Esophagus squamous epithelium (tissue), 5 donors: ENCODE results near the gene KLF13. TPM values are rescaled to one million over a fixed set of nuclear protein-coding genes. Genes with fewer than 3 reads are reported as not detected.

Experiments used
- DNase-seq: peaks from one replicate; lab custom pipeline; 2025; lab: John Stamatoyannopoulos, UW
- H3K27ac ChIP-seq, 4 donors: fragments of 200-600 bp; sonication (generic); one replicate each; pipeline ENCODE4 v1.5.1; 2016 to 2019; ENCODE audit warnings: mild to moderate bottlenecking in 1 of 4
- H3K27me3 ChIP-seq, 4 donors: fragments of 200-600 bp; sonication (generic); 1 replicate in 3 of 4; 2 replicates in 1 of 4; pipeline versions ENCODE4 v1.5.1 to v1.6.0; 2017 to 2021; ENCODE audit warnings: antibody characterized with exemption in 1 of 4
- H3K36me3 ChIP-seq, 3 donors: fragments of 200-600 bp; sonication (generic); one replicate each; pipeline ENCODE4 v1.5.1; 2016 to 2019
- H3K4me1 ChIP-seq, 3 donors: fragments of 200-600 bp; sonication (generic); one replicate each; pipeline ENCODE4 v1.5.1; 2017 to 2019
- H3K4me3 ChIP-seq, 4 donors: fragments of 200-600 bp; sonication (generic); 1 replicate in 3 of 4; 2 replicates in 1 of 4; pipeline ENCODE4 v1.5.1; 2016 to 2019; ENCODE audit warnings: mild to moderate bottlenecking in 2 of 4, moderate library complexity in 1 of 4
- H3K9me3 ChIP-seq, 3 donors: fragments of 200-600 bp; sonication (generic); one replicate each; pipeline ENCODE4 v1.5.1; 2016 to 2019
- POLR2A ChIP-seq, 4 donors: fragments of 450-650 bp; IDR thresholded peaks; one replicate each; pipeline ENCODE4 v1.6.1; 2017; ENCODE audit warnings: antibody characterized with exemption in 4 of 4, mild to moderate bottlenecking in 4 of 4, moderate library complexity in 3 of 4
- WGBS, 2 donors: methylation state at CpG; one replicate each; pipeline ENCODE4 v1.1.5; 2018; 5-methylcytosine and 5-hydroxymethylcytosine counted together
- intact Hi-C: fragments of 100-400 bp; cut with DNase I; formaldehyde crosslinking; loops from one replicate; pipeline ENCODE4 v1.15.0; 2022
- total RNA-seq, 4 donors: library from RNA; depleted of rRNA; stranded (reverse); fragments of >200 nt; gene quantifications; one replicate each; pipeline ENCODE4 v1.1.0, GENCODE V29; 2016
- TF ChIP-seq, protein P1 (sequence below), 6 experiments: fragments of 450-650 bp in 4 of 6; fragments of 200-600 bp in 2 of 6; sonication (generic) in 2 of 6; IDR thresholded peaks; one replicate each; pipeline ENCODE4 v1.5.1; 2016 to 2019; ENCODE audit warnings: antibody characterized with exemption in 6 of 6, mild to moderate bottlenecking in 4 of 6, moderate library complexity in 4 of 6
- donor health status: DM: yes; HTN: yes; CAD: no.

The KLF13 gene
- total RNA-seq, 4 donors from 2014 or later: 16.4 to 54.6 (median 41.8) TPM

- H3K4me1 ChIP-seq: peaks cover 53 to 99% (median 78%) of the 10 kb centered on the region in 3 donors
- no peak for TF ChIP-seq POLR2A (IDR thresholded peaks at IDR 0.05)
- TF ChIP-seq, protein P1, sequence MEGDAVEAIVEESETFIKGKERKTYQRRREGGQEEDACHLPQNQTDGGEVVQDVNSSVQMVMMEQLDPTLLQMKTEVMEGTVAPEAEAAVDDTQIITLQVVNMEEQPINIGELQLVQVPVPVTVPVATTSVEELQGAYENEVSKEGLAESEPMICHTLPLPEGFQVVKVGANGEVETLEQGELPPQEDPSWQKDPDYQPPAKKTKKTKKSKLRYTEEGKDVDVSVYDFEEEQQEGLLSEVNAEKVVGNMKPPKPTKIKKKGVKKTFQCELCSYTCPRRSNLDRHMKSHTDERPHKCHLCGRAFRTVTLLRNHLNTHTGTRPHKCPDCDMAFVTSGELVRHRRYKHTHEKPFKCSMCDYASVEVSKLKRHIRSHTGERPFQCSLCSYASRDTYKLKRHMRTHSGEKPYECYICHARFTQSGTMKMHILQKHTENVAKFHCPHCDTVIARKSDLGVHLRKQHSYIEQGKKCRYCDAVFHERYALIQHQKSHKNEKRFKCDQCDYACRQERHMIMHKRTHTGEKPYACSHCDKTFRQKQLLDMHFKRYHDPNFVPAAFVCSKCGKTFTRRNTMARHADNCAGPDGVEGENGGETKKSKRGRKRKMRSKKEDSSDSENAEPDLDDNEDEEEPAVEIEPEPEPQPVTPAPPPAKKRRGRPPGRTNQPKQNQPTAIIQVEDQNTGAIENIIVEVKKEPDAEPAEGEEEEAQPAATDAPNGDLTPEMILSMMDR (IDR thresholded peaks at IDR 0.05): no peak
- DNase-seq: no peak
- H3K27me3 ChIP-seq: no peaks in the 10 kb centered on the region
- no peaks in the 10 kb centered on the region for H3K9me3 ChIP-seq
- H3K36me3 ChIP-seq: no peaks in the 10 kb centered on the region
- intact Hi-C loops: loop anchor here (10.0 kb wide), 1 partner anchor 119 kb away; no protein-coding TSS in a partner anchor
- H3K4me3 ChIP-seq: peak overlapping the region in 3 of 4 donors; percentile 39 to 62 (median 41)
- WGBS, 2 donors: 0 to 19% methylated on average over 1 to 2 of the region's 7 CpGs
- H3K27ac ChIP-seq: peak overlapping the region; percentile 83 to 95 (median 90)
Measured at GRCh38 chr15:31366169-31366734, 39.6 kb downstream of the KLF13 start.

DNA sequence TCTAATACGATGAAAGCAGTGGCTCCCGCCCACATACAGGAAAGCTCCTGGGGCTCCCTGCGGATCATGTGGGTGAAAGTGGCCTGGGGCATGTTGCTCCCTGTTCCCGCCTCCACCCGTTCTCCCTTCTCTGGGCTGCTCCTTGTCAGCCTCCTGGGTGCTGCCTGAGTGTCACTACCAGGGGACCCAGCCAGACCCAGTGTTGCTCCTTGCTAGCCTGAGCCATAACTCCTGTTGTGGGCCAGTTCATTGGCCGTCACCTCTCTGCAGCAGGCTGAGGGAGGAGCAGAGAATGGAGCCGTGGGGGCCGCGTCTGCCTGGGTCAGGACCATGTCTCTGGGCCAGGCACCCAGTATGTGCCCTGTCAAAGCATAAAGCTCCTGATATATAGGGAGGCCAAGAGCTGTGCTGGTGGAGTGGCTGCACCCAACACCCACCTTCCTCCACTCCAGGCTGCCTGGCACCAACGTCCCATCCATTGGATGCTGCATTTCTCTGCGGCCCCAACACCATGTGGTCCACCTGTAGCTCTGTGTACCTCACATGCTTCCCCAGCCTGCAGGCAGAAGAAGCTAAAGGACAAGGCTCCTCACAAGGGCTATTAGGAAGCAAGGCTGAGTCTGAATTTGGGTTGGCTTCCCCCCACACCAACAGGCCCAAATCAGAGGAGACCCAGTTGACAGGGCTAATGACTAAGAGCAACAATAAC, 40.5 kb downstream of the KLF13 start:
- H3K4me1 ChIP-seq: peaks cover 47 to 97% (median 75%) of the 10 kb centered on the region in 3 donors
- DNase-seq: no peak
- TF ChIP-seq, protein P1 (IDR thresholded peaks at IDR 0.05): no peak
- TF ChIP-seq POLR2A (IDR thresholded peaks at IDR 0.05): no peak

DNA sequence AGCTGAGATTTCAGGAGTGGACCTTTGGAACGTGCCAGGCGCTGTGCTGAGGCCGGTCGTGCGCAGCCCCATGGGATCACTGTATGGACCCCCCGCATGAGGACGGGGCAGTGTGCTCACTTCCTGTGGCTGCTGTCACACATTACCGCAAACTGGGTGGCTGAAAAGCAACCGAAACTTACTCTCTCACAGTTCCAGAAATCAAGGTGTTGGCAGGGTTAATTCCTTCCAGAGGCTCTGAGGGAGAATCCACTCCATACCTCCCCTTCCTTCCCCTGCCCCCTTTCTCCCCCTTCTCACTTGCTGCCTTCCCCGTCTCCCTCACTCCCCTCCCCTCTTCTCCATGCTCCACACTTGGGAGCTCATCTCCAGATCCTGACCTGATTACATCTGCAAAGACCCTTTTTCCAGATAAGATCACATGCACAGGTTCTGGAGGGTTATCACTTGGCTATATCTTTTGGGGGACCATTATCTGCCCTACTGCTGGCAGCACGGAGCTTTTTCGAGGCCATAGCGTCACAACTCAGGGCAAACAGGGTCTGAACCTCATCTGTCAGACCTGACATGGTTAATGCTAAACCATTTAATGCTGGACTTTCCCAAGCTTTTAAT, 41.2 kb downstream of the KLF13 start:
- intact Hi-C loops: loop anchor here (10.0 kb wide), 1 partner anchor 117 kb away; no protein-coding TSS in a partner anchor
- Histone ChIP-seq H3K9me3 (no peaks in the 10 kb centered on the region), H3K4me1 (peaks cover 53 to 97% (median 75%) of the 10 kb centered on the region in 3 donors), H3K27ac (peak overlapping the region; percentile 83 to 95 (median 90)), H3K27me3 (no peaks in the 10 kb centered on the region), H3K4me3 (no peak overlapping the region), H3K36me3 (peaks cover 0 to 15% (median 9%) of the 10 kb centered on the region in 3 donors)
- TF ChIP-seq, protein P1 (IDR thresholded peaks at IDR 0.05): no peak
- no peak for TF ChIP-seq POLR2A (IDR thresholded peaks at IDR 0.05)
- DNase-seq: no peak
- WGBS, 2 donors: 66 to 69% methylated on average over 12 to 13 of the region's 13 CpGs

More for the DNA sequence above, 40.5 kb downstream of the KLF13 start:
- Histone ChIP-seq H3K36me3 (peaks cover 0 to 8% (median 3%) of the 10 kb centered on the region in 3 donors), H3K27ac (peak overlapping the region; percentile 83 to 95 (median 90)), H3K27me3 (no peaks in the 10 kb centered on the region), H3K9me3 (no peaks in the 10 kb centered on the region), H3K4me3 (peak overlapping the region in 1 of 4 donors; percentile 41)
- 46 to 63% methylated on average over 4 to 11 of the region's 11 CpGs for WGBS, 2 donors
- intact Hi-C loops: loop anchor here (10.0 kb wide), 1 partner anchor 118 kb away; no protein-coding TSS in a partner anchor

DNA sequence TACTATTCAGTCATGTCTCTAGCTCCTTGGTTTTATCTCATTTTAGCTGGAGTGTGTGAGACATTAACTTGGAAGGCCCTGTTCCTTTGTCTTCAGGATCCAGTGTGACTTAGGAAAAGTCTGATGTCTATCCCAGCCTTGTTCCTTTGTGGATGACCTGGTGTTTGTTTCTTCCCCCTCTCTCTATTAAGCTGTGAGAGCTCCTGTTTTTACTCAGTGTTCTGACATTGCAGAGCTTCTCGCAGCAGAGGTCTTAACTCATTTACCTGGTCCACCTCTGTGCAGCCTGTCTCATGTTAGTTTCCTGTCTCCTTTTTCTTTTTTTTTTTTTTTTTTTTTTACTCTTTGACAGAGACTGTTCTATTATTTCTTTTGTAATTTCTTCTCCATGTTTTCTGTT, 43.1 kb downstream of the KLF13 start:
- intact Hi-C loops: loop anchor here (10.0 kb wide), 1 partner anchor 115 kb away; no protein-coding TSS in a partner anchor
- peaks cover 54 to 97% (median 69%) of the 10 kb centered on the region in 3 donors for H3K4me1 ChIP-seq
- no peak for DNase-seq

More for the DNA sequence above, 43.1 kb downstream of the KLF13 start:
- Histone ChIP-seq H3K4me3 (no peak overlapping the region), H3K27ac (peak overlapping the region in 1 of 4 donors; percentile 92), H3K9me3 (no peaks in the 10 kb centered on the region), H3K36me3 (peaks cover 0 to 34% (median 19%) of the 10 kb centered on the region in 3 donors), H3K27me3 (no peaks in the 10 kb centered on the region)
- TF ChIP-seq POLR2A (IDR thresholded peaks at IDR 0.05): no peak
- TF ChIP-seq, protein P1 (IDR thresholded peaks at IDR 0.05): no peak
- 91 to 95% methylated on average over 1 of the region's 1 CpG for WGBS, 2 donors
